Hepatocyte (in vitro differentiated cells): ENCODE data around the gene PITPNC1. TPM values are rescaled to one million over a fixed set of nuclear protein-coding genes. Genes with fewer than 3 reads are reported as not detected.
"Not testable (repeated sequence)": the region's sequence is repeated elsewhere in the genome, so short reads cannot be mapped to it uniquely, and the experiment has no call there.

Experiments
- DNase-seq: peaks from one replicate; pipeline ENCODE4 v3.0.0-alpha.2; 2016; ENCODE audit warnings: low spot score
- H2AFZ ChIP-seq: fragments of 200-600 bp; sonication (generic); 2 replicates; pipeline ENCODE4 v1.6.0; 2016; ENCODE audit warnings: antibody characterized with exemption, mild to moderate bottlenecking
- H3K27ac ChIP-seq: fragments of 200-600 bp; sonication (generic); 2 replicates; pipeline ENCODE4 v1.5.1; 2016; ENCODE audit warnings: mild to moderate bottlenecking
- H3K27me3 ChIP-seq: fragments of 200-600 bp; sonication (generic); 2 replicates; pipeline ENCODE4 v1.6.1; 2016
- H3K36me3 ChIP-seq: fragments of 200-600 bp; sonication (generic); replicated peaks from 2 replicates; pipeline ENCODE4 v1.5.1; 2016; ENCODE audit warnings: low read depth; ENCODE audit not compliant: insufficient read depth
- H3K4me1 ChIP-seq: fragments of 200-600 bp; sonication (generic); 2 replicates; pipeline ENCODE4 v1.5.1; 2016; ENCODE audit warnings: mild to moderate bottlenecking, moderate library complexity; ENCODE audit not compliant: insufficient read depth
- H3K4me2 ChIP-seq: fragments of 200-600 bp; sonication (generic); 2 replicates; pipeline ENCODE4 v1.6.0; 2016
- H3K4me3 ChIP-seq: fragments of 200-600 bp; sonication (generic); 2 replicates; pipeline ENCODE4 v1.5.1; 2016; ENCODE audit warnings: mild to moderate bottlenecking
- H3K79me2 ChIP-seq: fragments of 200-600 bp; sonication (generic); 2 replicates; pipeline ENCODE4 v1.6.0; 2017; ENCODE audit warnings: mild to moderate bottlenecking
- H3K9me2 ChIP-seq: fragments of 200-600 bp; sonication (generic); replicated peaks from 2 replicates; pipeline ENCODE4 v1.6.0; 2017; ENCODE audit warnings: mild to moderate bottlenecking; ENCODE audit not compliant: insufficient read depth
- H3K9me3 ChIP-seq: fragments of 200-600 bp; sonication (generic); 2 replicates; pipeline ENCODE4 v1.5.1; 2016; ENCODE audit warnings: low read depth, mild to moderate bottlenecking
- H4K20me1 ChIP-seq: fragments of 200-600 bp; sonication (generic); 2 replicates; pipeline ENCODE4 v1.6.0; 2016; ENCODE audit warnings: mild to moderate bottlenecking; ENCODE audit not compliant: insufficient read depth, poor library complexity, severe bottlenecking
- CTCF ChIP-seq: fragments of 200-600 bp; sonication (generic); IDR thresholded peaks from 2 replicates; pipeline ENCODE4 v1.5.1; 2016; ENCODE audit warnings: antibody characterized with exemption, mild to moderate bottlenecking; ENCODE audit not compliant: poor library complexity
- EZH2 ChIP-seq: fragments of 200-600 bp; sonication (generic); IDR thresholded peaks from 2 replicates; pipeline ENCODE4 v1.6.1; 2016; ENCODE audit warnings: antibody characterized with exemption, mild to moderate bottlenecking, borderline replicate concordance
- EZH2phosphoT487 ChIP-seq: fragments of 200-600 bp; sonication (generic); IDR thresholded peaks from one replicate; pipeline ENCODE4 v1.6.1; 2018; ENCODE audit warnings: antibody characterized with exemption, mild to moderate bottlenecking, low read depth, moderate library complexity; ENCODE audit not compliant: unreplicated experiment, severe bottlenecking
- WGBS: methylation state at CpG from one replicate; pipeline ENCODE4 v1.1.6; 2016; ENCODE audit warnings: low lambda C conversion rate; ENCODE audit errors: missing lambda C conversion rate; 5-methylcytosine and 5-hydroxymethylcytosine counted together
- polyA plus RNA-seq: library from polyadenylated mRNA; unstranded; fragments of >200 nt; fragmentation: Nextera tagmentation; extraction: Ambion mirVana; gene quantifications from 2 replicates; pipeline ENCODE4 v1.2.1, GENCODE V29; 2016
- total RNA-seq: library from RNA; depleted of rRNA; stranded (reverse); fragments of >200 nt; gene quantifications from 2 replicates; pipeline ENCODE4 v1.2.3, GENCODE V29; 2014

Gene PITPNC1
- total and polyA plus RNA-seq, 2 experiments from 2014 or later: 4.6 to 8.1 TPM

- no peak overlapping the region for H3K4me3 ChIP-seq
- 83% methylated on average over 5 of the region's 5 CpGs for WGBS
- H2AFZ ChIP-seq: no peak overlapping the region
- no peaks in the 10 kb centered on the region for H3K36me3 ChIP-seq
- H3K9me3 ChIP-seq: no peaks in the 10 kb centered on the region
- TF ChIP-seq CTCF (no peak), EZH2phosphoT487 (no peak), EZH2 (no peak)
- H3K27ac ChIP-seq: peak overlapping the region; percentile 72
- no peaks in the 10 kb centered on the region for H3K9me2 ChIP-seq
- no peak for DNase-seq
- peaks cover 10% of the 10 kb centered on the region for H3K4me1 ChIP-seq
- H3K4me2 ChIP-seq: peak overlapping the region; percentile 53
- no peaks in the 10 kb centered on the region for H4K20me1 ChIP-seq
- no peaks in the 10 kb centered on the region for H3K27me3 ChIP-seq
- H3K79me2 ChIP-seq: no peaks in the 10 kb centered on the region
These were observed 41.7 kb upstream of the PITPNC1 start for GRCh38 chr17:67335245-67335835.

GRCh38 chr17:67336859-67337258 lies 40.2 kb upstream of the PITPNC1 start:
- no peak for DNase-seq
- Histone ChIP-seq H3K4me3 (no peak overlapping the region), H3K79me2 (no peaks in the 10 kb centered on the region), H4K20me1 (no peaks in the 10 kb centered on the region), H3K9me3 (no peaks in the 10 kb centered on the region), H2AFZ (no peak overlapping the region), H3K4me1 (peaks cover 10% of the 10 kb centered on the region), H3K27ac (no peak overlapping the region), H3K27me3 (no peaks in the 10 kb centered on the region), H3K36me3 (no peaks in the 10 kb centered on the region), H3K4me2 (no peak overlapping the region), H3K9me2 (no peaks in the 10 kb centered on the region)
- 84% methylated on average over 12 of the region's 12 CpGs for WGBS
- TF ChIP-seq CTCF (no peak), EZH2 (no peak), EZH2phosphoT487 (no peak)

- H3K27ac ChIP-seq, H3K4me2 ChIP-seq, H3K36me3 ChIP-seq, H3K4me1 ChIP-seq, H3K9me3 ChIP-seq, H3K9me2 ChIP-seq, H4K20me1 ChIP-seq, H2AFZ ChIP-seq, H3K79me2 ChIP-seq, DNase-seq, H3K27me3 ChIP-seq, H3K4me3 ChIP-seq: not testable (repeated sequence)
- 93% methylated on average over 7 of the region's 7 CpGs for WGBS
These were observed 38.7 kb upstream of the PITPNC1 start for GRCh38 chr17:67338353-67338752.

- WGBS: 98% methylated on average over 5 of the region's 5 CpGs
- no peaks in the 10 kb centered on the region for H3K4me1 ChIP-seq
- TF ChIP-seq EZH2phosphoT487 (no peak), EZH2 (no peak), CTCF (no peak)
- no peaks in the 10 kb centered on the region for H4K20me1 ChIP-seq
- H3K9me3 ChIP-seq: no peaks in the 10 kb centered on the region
- H3K4me3 ChIP-seq: no peak overlapping the region
- no peak overlapping the region for H3K4me2 ChIP-seq
- no peaks in the 10 kb centered on the region for H3K36me3 ChIP-seq
- no peaks in the 10 kb centered on the region for H3K79me2 ChIP-seq
- no peak overlapping the region for H3K27ac ChIP-seq
- H2AFZ ChIP-seq: no peak overlapping the region
- H3K27me3 ChIP-seq: no peaks in the 10 kb centered on the region
- no peak for DNase-seq
- H3K9me2 ChIP-seq: no peaks in the 10 kb centered on the region
These were observed 33.8 kb upstream of the PITPNC1 start for GRCh38 chr17:67343237-67343636.
